HuH-7.5 (cell line): ENCODE measurements around the gene FKBP4.
A peak's percentile ranks its signal among the peaks of the same experiment; 100 is the strongest.
"Not testable (repeated sequence)": the region's sequence is repeated elsewhere in the genome, so short reads cannot be mapped to it uniquely, and the experiment has no call there.

Experiments used
- DNase-seq: peaks from one replicate; pipeline ENCODE4 v3.0.0; 2011; ENCODE audit warnings: low spot score

FKBP4 gene

GRCh38 chr12:2794736-2795289 is at the start of gene FKBP4:
Gene FKBP4, plus strand, starts transcription at chr12:2794970. Its CDS starts 170 bp downstream, at chr12:2795140.
- peak; percentile 97 for DNase-seq

- no peak for DNase-seq
Measured at GRCh38 chr12:2745655-2746054, 49.1 kb upstream of the FKBP4 start.

DNA sequence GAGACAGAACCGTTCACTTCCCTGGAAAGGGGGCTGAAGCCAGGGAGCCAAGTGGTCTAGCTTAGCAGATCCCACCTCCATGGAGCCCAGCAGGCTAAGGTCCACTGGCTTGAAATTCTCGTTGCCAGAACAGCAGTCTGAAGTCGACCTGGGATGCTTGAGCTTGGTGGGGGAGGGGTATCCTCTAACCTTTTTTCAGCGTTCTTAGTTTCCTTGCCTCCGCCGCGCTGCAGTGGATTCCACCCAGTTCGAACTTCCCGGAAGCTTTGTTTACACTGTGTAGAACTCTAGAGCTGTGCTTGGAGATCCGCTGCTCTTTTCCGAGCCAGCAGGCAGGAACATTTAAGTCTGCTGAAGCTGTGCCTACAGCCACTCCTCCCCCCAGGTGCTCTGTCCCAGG is 45.2 kb upstream of the FKBP4 start:
- no peak for DNase-seq

DNA sequence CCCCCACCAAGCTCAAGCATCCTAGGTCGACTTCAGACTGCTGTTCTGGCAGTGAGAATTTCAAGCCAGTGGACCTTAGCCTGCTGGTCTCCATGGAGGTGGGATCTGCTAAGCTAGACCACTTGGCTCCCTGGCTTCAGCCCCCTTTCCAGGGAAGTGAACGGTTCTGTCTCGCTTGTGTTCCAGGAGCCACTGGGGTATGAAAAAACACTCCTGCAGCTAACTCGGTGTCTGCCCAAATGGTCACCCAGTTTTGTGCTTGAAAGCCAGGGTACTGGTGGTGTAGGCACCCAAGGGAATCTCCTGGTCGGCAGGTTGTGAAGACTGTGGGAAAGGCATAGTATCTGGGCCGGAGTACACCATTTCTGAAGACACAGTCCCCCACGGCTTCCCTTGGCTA is 44.6 kb upstream of the FKBP4 start:
- DNase-seq = no peak

GRCh38 chr12:2751230-2751629 is 43.5 kb upstream of the FKBP4 start:
- no peak for DNase-seq

GRCh38 chr12:2751686-2752085 is 43.1 kb upstream of the FKBP4 start:
- DNase-seq = no peak

- DNase-seq = peak; percentile 55
Measured at GRCh38 chr12:2752676-2753371, 41.9 kb upstream of the FKBP4 start.

GRCh38 chr12:2753536-2753935 is 41.2 kb upstream of the FKBP4 start:
- no peak for DNase-seq

- no peak for DNase-seq
Measured at GRCh38 chr12:2754208-2754607, 40.6 kb upstream of the FKBP4 start.

DNA sequence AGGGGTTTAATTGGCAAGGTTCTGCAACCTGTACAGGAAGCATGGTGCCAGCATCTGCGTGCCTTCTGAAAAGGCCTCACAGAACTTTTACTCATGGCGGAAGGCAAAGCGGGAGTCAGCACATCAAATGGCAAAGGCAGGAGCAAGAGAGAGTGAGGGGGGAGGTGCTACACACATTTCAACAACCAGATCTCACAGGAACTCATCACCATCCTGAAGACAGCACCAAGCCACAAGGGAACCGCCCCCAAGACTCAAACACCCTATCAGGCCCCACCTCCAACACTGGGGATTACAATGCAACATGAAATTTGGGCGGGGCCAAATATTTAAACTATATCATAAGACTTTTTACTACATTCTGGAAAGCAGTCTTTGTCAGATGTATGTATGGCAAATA is 38.0 kb upstream of the FKBP4 start:
- DNase-seq = no peak

GRCh38 chr12:2759733-2760132 is 35.0 kb upstream of the FKBP4 start:
- no peak for DNase-seq

DNA sequence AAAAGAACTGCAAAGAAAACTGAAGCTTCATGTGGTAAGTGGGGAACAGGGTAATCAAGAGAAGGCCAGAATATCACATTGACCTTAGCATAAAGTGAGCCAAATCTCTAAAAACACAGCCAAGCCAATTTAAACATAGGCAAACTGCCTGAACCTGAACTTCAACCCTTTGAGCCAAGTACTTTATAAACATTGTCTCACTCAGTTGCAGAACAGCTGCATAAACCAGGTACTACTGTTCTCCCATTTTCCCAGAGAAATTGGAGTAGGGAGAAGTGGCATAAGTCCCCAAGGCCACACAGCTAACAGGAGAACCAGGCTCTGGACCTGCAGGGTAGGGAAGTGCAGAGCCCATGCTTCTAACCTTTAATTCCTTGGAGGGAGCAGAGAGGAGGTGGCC is 30.4 kb upstream of the FKBP4 start:
- DNase-seq = no peak

GRCh38 chr12:2765052-2765451 is 29.7 kb upstream of the FKBP4 start:
- DNase-seq = no peak

DNA sequence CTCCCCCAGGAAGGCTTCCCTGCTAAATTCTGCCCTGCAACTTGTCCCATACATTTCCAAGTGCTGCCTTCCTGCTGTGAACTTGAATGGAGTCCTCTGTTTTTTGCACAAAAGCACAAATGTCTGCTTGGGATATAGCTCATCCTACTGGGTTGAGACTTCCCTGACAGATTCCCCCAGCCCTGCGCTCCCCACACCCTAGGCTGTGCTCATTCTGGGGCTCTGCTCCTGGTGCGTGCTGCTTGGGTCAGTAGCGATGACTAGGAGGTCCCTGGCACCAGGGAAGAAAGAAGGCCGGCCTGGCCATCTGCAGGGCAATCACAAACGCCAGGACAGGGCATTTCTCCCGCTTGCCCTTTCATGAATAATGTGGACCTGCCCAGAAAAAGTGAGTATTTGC is 29.2 kb upstream of the FKBP4 start:
- DNase-seq = no peak

DNA sequence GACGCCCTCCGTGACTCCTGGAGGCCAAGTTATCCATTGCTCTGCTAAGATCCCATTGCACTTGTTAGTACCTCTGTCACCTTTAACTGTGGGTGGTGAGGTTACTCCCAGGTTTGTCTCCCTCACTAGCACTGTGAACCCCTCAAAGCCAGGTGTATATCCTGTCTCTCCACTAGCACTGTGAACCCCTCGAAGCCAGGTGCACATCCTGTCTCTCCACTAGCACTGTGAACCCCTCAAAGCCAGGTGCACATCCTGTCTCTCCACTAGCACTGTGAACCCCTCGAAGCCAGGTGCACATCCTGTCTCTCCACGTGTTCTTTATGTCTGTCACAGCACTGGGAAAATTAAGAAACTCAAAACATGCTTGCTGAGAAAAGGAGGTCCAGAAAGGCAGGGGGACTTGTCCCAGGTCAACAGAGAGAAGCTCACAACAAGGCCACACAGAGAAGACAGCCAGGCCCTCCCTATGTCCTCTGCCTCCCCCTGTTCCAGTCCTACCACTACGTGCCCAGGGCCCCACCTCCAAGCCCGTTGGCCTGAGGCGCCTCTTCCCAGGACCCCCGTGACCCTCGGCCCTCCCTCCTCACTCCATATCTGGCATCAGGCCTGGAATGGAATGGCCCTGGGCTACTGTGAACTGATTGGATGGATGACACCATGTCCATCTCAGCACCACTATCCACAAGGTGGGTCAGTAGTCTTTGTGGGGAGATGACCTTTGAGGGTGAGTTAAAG is 26.4 kb upstream of the FKBP4 start:
- DNase-seq = no peak

DNA sequence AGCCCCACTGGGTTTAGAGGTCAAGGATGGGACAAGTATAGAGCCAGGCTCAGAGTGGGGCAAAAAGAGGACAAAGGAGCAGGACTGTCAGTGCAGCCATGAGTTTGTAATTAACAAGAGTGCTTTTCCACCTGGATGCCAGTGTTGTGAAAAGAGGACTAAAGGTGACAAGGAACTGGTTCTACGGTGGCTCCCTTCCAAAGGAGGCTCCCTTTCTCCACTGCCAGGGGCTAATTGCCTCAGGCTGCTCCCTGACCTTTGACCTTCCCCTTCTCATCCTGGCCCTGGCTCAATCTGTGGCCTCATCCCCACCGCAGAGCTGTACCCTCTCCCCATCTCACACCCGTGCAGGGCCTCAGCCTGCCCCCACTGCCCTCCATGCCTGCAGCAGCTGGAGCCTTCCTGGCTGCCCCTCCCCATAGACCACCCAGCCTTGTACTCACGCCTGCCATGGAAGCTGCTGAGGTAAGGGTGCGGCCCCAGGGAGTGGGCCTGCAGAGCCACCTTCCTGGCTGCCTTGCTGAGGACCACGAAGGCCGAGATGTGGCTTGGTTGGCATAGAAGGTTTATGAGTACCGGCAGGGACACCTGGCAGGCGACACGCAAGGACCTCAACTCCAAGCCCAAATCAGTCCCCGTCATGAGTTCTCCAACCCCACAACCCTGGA is 24.8 kb upstream of the FKBP4 start:
- DNase-seq = no peak

DNA sequence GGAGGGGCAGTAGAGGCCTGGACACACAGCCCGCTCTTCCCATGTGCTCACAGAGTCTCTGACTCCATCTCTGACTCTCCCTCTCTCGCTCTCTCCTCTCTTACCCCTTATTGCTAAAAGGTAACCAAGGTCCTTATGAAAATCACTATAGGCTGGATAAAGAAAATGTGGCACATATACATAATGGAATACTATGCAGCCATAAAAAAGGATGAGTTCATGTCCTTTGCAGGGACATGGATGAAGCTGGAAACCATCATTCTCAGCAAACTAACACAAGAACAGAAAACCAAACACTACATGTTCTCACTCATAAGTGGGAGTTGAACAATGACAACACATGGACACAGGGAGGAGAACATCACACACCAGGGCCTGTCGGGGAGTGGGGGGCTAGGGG is 24.2 kb upstream of the FKBP4 start:
- DNase-seq = not testable (repeated sequence)

DNA sequence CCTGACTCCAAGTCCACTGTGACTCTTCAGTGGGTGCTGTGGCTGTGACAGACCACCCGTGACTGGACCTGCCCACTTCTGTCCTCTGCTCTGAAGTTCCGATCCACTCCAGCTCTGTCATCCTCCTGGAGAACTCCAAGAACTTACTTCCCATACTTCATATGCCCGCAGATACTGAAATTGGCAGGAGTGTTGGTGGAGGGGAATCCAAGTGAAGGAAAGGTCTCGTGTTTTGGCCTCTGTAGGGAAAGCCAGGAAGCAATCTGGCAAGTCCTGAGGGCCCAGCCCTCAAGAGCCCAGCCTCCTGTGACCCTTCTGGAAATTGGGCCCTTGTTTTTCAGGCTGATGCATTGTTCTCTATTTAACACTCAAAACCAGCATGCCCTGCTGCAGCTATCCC is 22.4 kb upstream of the FKBP4 start:
- no peak for DNase-seq

DNA sequence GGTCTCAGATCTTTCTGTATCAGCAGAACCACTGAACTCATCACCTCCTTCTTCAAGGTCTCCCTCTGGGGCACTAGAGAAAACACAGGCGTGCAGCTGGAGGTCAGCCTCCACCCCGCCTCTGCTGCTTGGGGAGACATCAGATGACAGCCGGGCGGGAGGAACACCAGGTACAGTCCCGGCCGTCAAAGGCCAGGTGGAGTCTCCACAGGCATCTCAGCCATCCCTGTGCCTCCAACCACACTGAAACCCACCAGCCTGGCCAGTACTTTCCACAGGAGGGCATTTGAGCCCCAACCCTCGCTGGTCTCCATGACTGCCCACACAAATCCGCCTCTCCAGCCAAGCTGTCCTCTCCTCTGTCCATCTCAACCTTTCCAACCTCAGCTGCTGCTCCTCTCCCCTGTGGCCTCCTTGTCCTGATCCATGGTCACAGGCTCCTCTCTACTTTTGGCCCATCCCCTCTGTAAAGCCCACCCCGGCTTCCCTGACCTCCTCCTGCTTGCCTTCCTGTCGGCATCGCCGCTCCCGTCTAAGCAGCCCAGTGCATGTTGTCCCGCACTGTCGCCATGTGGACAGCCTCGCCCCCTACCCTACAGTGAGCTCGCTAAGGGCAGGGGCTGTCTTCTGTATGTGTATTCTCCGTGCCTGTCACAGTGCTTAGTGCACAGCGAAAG is 21.4 kb upstream of the FKBP4 start:
- no peak for DNase-seq

DNA sequence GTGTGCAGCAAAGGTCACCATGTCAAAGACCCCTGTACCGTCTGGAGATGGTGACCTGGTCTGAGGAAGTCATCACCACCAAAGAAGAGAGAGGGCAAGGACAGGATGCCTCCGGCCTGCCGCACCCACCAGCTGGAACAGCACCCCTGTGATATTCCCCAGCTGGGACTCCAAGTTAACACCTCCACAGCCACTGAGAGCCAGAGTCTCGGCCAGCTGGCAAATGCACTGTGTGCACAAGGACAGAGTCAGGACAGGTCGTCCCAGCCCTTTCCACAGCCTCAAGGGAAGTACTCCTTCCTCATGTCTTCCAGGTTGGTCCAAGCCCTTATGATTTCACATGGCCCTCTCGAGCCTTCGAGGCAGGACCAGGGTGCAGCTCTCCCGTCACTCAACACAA is 19.3 kb upstream of the FKBP4 start:
- DNase-seq = no peak

DNA sequence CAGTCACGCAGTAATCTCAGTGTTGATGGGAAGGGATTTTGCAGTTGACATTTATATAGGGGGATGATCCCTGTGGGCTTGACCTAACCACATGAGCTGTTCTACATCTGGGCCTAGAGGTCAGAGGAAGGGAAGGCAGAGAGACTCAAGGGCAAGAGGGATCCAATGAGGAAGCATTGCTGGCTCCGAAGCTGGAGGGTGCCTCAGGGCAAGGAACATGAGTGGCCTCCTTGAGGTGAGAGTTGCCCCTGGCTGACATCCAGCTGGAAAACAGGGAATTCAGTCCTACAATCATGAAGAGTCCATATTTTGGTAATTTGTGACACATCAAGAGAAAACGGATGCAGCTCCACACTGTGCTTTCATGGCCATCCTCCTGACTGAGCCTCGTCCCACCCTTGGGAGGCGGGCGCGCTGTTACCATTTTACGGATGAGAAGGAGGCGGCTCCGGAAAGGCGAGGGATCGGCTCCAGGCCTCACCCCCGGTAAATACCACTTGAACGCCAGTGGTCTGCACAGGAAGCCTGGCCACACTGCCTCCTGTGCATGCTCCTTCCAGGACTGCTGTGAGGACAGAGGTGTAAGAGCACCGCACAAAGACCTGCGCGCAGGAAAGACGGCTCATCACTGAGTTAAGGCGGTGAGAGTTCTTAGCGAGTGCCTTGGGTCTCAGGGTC is 18.5 kb upstream of the FKBP4 start:
- DNase-seq = no peak

DNA sequence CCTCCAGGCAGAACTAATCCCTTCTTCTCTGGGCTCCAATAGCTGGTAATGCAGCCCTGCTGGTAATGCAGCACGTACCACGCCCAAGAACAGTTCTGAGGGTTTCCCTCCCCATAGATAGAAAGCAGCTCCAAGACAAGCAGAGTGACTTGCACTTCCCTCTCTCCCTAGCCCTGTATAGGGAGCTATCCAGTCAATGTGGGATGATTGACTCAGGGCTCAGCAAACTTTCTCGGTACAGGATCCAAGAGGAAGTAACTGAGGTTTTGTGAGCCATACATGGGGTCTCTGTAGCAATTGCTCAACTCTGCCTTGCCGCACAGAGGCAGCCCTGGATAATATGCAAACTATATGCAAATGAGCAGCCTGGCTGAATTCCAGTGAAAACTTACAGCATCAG is 15.5 kb upstream of the FKBP4 start:
- no peak for DNase-seq
